Stomach (tissue), 4 donors: Measurements from ENCODE around the gene VAV3.

Source experiments
- EP300 ChIP-seq: sonication (generic); formaldehyde crosslinking; IDR thresholded peaks from one replicate; pipeline ENCODE4 v1.6.1; 2017; ENCODE audit warnings: antibody characterized with exemption
- POLR2A ChIP-seq, 4 donors: fragments of 450-650 bp; IDR thresholded peaks; one replicate each; pipeline ENCODE4 v1.6.1; 2016; ENCODE audit warnings: antibody characterized with exemption in 4 of 4, control low read depth in 2 of 4, mild to moderate bottlenecking in 1 of 4, moderate library complexity in 1 of 4
- TF ChIP-seq, protein P1 (sequence below), 7 experiments: fragments of 450-650 bp in 4 of 7; fragments of 200-600 bp in 3 of 7; sonication (generic) in 3 of 7; IDR thresholded peaks; one replicate each; pipeline ENCODE4 v1.5.1; 2016 to 2019; ENCODE audit warnings: antibody characterized with exemption in 7 of 7, control low read depth in 2 of 7, mild to moderate bottlenecking in 1 of 7

DNA sequence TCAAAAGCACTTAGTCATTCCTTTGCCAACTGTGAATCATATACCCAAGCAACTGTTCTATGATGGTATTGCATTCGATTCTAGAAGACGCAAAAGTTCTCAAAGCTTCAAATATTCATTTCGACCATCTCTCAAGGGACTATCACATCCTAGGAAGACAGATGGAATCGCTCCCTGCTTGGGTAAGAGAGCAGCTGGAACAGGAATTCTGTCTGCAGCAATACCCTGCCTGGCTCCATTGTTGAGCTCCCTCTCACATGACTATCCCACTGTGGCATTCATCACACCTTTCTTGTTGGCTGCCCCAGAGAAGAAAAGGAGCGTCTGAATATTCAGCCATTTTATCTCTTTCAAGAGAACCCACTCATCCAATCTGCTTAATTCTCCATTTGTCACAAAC, 426.5 kb downstream of the VAV3 start:
- TF ChIP-seq, protein P1, sequence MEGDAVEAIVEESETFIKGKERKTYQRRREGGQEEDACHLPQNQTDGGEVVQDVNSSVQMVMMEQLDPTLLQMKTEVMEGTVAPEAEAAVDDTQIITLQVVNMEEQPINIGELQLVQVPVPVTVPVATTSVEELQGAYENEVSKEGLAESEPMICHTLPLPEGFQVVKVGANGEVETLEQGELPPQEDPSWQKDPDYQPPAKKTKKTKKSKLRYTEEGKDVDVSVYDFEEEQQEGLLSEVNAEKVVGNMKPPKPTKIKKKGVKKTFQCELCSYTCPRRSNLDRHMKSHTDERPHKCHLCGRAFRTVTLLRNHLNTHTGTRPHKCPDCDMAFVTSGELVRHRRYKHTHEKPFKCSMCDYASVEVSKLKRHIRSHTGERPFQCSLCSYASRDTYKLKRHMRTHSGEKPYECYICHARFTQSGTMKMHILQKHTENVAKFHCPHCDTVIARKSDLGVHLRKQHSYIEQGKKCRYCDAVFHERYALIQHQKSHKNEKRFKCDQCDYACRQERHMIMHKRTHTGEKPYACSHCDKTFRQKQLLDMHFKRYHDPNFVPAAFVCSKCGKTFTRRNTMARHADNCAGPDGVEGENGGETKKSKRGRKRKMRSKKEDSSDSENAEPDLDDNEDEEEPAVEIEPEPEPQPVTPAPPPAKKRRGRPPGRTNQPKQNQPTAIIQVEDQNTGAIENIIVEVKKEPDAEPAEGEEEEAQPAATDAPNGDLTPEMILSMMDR (IDR thresholded peaks at IDR 0.05), result no peak
- no peak for TF ChIP-seq POLR2A (IDR thresholded peaks at IDR 0.05)
- TF ChIP-seq EP300, result no peak
